GM10266 (cell line): ENCODE results near the gene CPEB2.

Experiments
- DNase-seq: peaks from one replicate; pipeline ENCODE4 v3.0.0; 2012; ENCODE audit errors: extremely low spot score
- TF ChIP-seq, protein P1 (sequence below): IDR thresholded peaks from 2 replicates; pipeline ENCODE4 v1.5.1; 2012; ENCODE audit warnings: mild to moderate bottlenecking, low read depth; ENCODE audit not compliant: control insufficient read depth, insufficient read depth; ENCODE audit errors: missing control alignments

CPEB2 gene

DNA sequence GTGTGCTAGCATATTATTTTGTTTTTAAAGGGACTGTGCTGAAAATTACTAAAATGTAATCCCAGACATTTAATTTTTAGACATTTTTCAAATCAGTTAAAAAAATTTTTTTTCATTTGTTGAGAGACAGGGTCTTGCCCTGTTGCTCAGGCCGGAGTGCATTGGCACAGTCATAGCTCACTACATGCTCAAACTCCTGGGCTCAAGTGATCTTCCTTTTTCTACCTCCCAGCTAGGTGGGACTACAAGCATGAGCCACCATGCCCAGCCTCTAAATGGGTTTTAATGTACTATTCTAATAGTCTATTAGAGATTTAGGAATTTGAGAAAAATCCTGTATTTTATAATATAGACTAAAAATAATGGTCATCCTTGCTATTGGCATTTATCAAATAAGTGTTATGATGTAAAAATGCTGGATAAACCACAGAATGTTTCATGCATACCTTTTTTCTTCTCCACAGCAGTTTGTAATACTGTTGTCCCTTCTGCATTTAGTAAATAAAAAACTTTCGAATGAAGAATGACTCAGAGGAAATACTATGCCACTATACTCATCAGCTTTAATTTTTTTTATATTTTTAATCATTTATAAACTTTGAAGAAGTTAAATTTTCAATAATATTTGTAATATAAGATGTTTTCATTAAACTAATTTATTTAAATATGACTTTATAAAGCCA, 29.9 kb downstream of the CPEB2 start:
- TF ChIP-seq, protein P1, sequence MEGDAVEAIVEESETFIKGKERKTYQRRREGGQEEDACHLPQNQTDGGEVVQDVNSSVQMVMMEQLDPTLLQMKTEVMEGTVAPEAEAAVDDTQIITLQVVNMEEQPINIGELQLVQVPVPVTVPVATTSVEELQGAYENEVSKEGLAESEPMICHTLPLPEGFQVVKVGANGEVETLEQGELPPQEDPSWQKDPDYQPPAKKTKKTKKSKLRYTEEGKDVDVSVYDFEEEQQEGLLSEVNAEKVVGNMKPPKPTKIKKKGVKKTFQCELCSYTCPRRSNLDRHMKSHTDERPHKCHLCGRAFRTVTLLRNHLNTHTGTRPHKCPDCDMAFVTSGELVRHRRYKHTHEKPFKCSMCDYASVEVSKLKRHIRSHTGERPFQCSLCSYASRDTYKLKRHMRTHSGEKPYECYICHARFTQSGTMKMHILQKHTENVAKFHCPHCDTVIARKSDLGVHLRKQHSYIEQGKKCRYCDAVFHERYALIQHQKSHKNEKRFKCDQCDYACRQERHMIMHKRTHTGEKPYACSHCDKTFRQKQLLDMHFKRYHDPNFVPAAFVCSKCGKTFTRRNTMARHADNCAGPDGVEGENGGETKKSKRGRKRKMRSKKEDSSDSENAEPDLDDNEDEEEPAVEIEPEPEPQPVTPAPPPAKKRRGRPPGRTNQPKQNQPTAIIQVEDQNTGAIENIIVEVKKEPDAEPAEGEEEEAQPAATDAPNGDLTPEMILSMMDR, result no peak
- DNase-seq, result no peak

DNA sequence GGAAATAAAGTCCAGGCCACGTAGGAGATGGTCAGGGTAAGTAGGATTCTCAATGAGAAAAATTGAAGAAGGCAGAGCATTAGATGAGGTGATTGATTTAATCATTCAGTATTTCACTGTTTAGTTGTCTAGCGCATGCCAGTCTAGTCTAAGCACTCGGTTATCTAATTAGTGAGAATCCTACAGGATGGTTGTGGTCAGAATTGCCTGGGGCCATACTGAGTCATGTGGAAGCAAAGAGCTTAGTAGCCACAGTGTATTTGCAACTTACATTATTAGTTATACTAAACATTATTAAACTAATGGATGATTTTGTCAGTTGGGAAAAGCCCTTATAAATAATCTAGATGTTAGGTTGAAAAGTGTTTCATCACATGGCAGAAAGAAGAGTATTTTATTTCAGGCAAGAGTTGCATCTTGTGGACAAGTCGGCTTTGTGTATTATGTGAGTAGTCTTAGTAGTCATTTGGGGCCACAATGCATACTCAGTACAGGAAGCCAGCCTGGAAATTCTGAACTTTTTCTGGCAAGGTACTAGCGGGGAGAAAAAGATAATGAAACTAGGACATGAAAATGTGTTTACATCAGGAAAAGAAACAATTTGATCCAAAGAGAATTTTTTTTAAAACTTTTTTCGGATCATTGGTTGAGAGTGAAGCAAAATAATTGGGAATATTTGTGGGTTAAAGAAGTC, 31.9 kb downstream of the CPEB2 start:
- DNase-seq, result no peak
- TF ChIP-seq, protein P1, result no peak

DNA sequence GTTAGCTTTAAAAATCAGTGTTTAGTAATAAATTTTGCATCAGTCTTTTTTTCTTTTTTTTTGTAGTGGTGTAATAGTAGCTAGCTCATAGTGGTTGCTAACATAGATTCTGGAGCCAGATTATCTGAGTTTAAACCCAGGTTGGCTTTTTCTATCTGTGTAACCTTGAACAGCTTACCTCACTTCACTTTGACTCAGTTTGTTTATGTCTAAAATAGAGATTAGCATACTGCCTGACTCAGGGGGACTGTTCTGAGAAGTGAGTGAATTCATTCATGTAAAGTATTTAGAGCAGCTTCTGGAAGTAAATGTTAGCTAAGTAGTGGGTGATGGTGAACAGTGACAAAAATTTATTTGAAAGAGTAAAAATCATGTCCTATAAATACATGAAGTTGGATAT, 32.9 kb downstream of the CPEB2 start:
- no peak for DNase-seq
- TF ChIP-seq, protein P1, result no peak

DNA sequence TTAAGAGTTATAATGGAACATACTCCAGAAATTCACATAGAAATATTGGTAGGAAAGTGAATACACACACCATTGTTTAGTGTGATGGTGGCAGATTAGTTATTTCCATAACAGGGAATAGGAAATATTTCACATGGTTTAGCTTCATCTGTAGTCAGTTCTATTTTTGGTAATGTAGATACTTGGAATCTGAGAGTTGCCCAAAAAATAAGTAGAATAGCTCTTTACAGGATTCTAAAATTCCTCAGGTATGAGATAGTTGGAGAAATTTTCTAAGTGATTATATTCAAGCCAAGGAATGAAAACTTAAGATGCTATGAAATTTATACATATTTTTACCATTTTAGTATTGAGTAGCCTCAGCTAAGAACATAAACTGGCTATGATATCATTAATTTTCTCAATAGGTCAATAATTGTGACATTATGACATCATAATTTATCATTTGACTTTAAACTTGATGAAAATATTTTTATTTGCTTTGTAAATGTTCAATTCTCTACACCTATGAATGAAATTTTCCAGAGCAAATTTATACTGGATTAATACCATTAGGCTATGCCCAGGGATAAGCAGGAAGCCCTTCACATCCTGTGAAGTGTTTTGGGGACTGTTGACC, 35.8 kb downstream of the CPEB2 start:
- TF ChIP-seq, protein P1, result no peak
- DNase-seq, result no peak

DNA sequence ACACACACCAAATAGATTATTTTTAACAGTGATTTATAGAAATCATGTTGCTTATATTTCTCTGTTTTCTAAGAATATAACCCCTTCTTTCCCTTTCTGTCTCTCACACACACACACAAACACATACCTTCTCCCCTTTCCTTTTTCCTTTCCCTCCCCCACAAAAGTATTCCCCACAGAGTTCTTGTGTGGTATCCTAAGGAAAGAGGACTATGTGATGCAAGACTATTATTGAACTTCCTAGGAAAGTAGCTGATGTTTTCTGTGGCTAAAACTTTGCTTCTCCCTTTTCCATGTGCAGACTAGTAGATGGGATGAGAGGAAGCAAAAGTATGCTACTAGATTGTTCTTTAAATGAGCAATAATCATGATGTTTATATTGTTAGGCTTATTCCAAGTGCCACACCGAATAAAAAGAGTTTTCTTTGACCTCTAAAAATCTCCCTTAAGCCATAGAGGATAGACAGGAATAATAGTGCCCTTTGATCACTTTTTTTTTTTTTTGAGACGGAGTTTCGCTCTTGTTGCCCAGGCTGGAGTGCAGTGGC, 38.7 kb downstream of the CPEB2 start:
- TF ChIP-seq, protein P1, result no peak
- DNase-seq, result no peak

DNA sequence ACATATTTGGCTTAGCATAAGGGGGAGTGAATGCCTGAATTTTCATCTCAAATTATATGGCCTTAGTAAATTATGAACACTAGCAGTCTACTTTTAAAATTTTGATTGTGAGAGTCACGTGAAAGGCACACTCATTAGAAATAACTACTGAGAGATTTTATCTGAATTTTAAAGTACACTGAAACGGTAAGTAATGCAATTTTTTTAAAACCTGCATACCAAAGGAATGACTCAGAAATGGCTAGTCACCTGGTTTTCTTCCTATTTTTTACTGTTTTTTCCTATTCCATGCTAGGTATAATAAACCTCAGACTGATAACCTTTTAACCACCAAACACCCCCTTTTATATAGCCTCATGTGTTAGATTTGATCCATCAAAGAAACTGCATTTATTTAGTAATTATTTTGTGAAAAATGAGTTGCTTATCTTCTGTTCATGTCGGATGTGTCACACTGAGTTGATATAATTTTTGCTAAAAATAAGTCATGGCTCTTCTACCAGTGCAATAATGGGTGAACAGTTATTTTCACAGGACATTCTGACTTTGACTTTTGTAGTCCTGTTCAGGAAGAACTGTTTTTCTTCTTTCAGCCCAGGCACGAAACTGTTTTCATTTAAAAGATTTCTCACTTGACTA, 40.4 kb downstream of the CPEB2 start:
- TF ChIP-seq, protein P1, result no peak
- no peak for DNase-seq

DNA sequence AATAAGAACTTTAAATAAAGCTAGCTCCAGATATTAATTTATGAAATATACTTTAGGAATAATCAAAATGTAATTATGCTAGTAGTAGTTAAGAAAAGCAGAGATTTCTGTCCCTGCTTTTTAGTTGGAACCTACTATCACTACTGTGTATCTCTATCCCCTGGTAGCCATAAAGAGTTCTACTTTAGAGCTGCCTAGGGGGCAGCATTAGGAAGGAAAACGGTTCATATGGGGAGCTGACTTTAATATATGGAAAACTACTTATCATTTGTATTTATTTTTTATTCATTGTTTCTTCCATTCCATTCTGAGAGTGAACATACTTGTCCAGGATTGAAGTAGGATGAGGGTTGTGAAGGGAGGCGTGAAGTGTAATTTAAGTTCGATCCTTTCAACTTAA, 40.9 kb downstream of the CPEB2 start:
- TF ChIP-seq, protein P1, result no peak

More for the DNA sequence above, 40.9 kb downstream of the CPEB2 start:
- no peak for DNase-seq
